DMS79 treated with DMSO at 0.1 percent for 48 hours (cell line): ENCODE results near the gene POLR2A.

ENCODE experiments used
- DNase-seq: peaks from one replicate; lab custom pipeline; 2025; lab: John Stamatoyannopoulos, UW

The POLR2A gene

DNA sequence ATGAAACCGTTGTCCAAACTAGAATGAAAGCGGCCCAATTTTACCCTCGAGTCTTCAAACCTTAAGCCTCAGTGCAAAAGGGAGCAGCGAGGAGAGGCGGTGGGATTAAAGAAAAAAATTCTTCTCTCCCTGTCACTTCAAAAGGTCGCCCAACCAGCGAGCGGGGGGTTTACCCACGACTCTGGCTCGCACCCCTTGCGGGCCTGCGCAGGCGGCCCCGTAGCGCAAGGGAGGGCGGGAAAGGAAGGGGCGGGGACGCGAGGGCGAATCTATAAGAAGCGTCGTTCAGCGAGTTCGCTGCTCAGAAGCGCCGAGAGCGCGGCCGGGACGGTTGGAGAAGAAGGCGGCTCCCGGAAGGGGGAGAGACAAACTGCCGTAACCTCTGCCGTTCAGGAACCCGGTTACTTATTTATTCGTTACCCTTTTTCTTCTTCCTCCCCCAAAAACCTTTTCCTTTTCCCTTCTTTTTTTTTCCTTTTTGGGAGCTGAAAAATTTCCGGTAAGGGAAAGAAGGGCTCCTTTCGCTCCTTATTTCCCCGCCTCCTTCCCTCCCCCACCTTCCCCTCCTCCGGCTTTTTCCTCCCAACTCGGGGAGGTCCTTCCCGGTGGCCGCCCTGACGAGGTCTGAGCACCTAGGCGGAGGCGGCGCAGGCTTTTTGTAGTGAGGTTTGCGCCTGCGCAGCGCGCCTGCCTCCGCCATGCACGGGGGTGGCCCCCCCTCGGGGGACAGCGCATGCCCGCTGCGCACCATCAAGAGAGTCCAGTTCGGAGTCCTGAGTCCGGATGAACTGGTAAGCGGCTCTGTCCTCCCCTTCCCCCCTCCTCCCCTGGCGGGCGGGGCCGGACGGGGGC lies at the start of gene POLR2A:
Gene POLR2A (plus strand): TSS at position 300 of the 852 bp plus-strand sequence.
- DNase-seq, result peak; percentile 94

DNA sequence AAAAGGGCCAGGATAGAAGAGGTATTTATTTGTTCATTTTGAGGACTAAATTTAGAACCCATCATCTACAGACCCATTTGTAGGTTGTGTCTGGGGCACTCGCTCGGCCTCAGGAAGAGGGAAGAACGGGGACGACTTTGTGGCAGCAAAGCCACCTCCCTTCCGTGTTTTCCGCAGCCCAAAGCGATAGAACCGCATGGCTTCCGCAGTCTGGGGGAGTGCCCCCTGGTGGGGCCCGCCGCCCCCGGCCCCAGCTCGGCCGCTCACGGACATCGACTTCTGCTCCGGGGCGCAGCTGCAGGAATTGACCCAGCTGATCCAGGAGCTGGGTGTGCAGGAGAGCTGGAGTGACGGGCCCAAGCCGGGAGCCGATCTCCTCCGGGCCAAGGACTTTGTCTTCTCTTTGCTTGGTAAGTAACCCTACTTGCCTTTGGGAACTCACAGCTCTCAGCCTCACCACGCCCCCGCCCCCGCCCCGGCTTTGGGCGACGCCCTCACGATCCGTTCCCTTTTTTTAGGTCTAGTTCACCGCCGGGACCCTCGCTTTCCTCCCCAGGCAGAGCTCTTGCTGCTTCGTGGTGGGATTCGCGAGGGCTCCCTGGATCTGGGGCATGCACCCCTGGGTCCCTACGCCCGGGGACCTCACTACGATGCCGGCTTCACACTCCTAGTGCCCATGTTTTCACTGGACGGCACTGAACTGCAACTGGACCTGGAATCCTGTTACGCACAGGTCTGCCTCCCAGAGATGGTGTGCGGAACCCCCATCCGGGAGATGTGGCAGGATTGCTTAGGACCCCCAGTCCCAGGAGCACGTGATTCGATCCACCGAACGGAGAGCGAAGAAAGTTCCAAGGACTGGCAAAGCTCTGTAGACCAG lies 48.2 kb upstream of the POLR2A start:
- peak; percentile 19 for DNase-seq

DNA sequence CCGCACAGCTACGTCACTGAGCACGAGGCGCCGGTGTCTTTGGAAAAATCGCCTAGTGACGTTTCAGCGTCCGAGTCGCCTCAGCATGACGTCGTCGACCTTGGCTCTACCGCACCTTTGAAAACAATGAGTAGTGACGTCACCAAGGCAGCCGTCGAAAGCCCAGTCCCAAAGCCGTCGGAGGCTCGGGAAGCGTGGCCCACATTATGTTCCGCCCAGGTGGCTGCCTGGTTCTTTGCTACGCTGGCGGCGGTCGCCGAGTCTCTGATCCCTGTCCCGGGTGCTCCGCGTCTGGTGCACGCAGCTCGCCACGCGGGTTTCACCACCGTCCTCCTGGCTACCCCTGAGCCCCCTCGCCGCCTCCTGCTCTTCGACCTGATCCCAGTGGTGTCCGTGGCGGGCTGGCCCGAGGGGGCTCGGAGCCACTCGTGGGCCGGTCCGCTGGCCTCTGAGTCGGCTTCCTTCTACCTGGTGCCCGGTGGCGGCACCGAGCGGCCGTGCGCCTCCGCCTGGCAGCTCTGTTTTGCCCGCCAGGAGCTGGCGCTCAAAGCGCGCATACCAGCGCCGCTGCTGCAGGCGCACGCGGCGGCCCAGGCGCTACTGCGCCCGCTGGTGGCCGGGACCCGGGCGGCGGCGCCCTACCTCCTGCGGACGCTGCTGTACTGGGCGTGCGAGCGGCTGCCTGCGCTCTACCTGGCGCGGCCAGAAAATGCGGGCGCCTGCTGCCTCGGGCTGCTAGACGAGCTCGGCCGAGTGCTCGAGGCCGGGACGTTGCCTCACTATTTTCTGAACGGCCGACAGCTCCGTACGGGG lies 47.4 kb upstream of the POLR2A start:
- peak; percentile 59 for DNase-seq

DNA sequence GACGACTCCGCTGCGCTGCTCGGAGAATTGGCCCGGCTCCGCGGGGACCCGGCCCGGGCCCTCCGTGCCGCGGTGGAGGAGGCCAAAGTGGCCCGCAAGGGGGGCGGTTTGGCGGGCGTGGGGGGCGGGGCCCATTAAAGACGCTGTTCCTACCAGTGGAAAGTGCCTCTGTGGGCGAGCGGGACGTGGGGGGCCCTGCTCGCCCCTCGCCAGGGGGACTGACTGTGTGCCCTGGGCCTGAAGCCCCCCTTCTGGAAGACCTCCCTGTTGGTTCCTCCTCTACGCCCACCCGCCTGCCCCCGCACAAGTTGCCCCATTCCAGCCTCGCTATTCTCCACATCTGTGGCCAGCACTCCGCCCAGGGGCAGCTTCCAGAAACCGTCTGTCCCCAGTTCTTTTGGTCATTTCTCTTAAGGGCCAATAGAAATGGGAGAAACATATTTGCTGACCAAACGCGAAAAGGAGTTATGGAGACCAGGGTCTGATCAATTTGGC lies 46.8 kb upstream of the POLR2A start:
- DNase-seq, result no peak

DNA sequence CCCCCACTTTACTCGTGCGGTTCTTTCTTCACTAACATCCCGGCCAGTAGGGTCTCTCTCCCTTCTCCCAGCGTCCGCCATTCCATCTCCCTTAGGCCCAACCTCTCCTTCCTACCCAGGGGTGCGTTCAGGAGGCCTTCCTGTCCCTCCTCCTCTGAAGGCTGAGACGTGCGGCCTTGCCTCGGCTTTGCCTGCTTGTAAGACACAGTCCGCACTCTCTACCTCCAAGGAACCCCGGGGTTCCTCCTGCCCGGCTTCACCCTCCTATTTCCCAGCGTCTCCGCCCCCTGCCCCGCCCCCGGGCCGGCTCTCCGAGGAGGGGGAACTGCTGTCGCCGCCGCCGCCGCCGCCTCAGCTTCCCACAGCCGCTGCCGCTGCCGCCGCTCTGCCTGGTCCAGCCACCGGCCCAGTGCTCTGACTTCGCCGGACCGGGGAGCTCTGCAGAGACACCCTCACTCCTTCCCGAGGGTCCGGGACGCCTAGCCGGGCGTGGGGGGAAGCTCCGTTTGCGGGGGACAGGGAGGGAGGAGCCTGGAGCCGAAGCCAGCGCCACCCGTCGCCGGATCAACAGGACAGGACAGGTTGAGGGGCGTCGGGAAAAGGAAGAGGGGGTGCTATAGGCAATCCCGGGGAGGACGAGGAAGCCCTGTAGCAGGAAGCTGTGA lies 46.1 kb upstream of the POLR2A start:
- DNase-seq, result no peak

DNA sequence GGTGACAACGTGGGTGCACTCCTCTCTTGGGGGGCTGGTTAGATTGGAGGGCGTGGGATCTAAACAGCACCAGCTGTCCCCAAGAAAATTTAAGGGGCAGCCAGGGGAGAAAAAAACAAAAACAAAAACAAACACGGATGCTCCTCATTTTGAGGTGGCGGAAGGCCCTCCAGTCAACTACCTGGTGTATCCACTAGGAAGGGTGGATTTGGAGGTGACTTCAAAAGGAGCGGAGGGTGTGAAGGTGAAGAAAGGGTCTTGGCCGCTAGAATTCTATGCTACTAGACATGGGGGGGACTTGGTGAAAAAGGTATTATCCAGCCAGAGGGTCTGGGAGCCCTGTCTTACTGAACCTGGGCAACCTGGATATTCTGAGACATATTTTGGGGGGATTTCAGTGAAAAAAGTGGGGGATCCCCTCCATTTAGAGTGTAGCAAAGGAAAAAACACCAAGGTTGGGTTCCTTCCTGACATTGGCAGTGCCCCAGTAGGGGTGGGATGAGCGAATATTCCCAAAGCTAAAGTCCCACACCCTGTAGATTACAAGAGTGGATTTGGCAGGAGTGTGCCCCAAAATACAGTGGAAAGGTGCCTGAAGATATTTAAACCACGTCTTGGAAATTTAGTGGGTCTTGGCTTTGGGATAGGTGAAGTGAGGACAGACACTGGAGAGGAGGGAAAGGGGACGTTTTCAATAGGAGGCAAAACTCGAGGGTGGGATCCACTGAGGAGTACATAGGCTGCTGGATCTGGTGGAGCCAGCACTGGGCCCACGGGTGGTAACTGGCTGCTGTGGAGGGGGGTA lies 45.3 kb upstream of the POLR2A start:
- no peak for DNase-seq

DNA sequence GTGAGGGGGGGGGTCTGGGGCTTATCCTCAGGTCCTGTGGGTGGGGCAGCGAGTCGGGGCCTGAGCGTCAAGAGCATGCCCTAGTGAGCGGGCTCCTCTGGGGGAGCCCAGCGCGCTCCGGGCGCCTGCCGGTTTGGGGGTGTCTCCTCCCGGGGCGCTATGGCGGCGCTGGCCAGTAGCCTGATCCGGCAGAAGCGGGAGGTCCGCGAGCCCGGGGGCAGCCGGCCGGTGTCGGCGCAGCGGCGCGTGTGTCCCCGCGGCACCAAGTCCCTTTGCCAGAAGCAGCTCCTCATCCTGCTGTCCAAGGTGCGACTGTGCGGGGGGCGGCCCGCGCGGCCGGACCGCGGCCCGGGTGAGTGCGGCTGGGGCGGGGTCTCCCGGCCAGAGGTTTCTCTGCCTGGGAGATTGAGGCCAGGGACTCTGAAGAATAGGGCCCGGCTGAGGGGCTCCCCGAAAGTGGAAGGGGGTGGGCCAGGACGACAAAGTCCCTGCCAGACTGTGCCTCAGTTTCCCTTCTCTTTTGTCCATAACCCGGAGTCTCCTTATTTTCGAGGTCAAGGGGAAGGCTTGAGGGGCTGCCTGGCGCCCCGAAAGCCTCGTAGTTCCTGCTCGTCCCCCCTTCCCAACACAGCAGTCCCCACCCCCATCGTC lies 44.6 kb upstream of the POLR2A start, which contains the start of gene FGF11:
Gene FGF11 (plus strand): TSS at position 51 of the 651 bp plus-strand sequence. CDS start 109 bp downstream, at position 160.
- DNase-seq, result no peak

DNA sequence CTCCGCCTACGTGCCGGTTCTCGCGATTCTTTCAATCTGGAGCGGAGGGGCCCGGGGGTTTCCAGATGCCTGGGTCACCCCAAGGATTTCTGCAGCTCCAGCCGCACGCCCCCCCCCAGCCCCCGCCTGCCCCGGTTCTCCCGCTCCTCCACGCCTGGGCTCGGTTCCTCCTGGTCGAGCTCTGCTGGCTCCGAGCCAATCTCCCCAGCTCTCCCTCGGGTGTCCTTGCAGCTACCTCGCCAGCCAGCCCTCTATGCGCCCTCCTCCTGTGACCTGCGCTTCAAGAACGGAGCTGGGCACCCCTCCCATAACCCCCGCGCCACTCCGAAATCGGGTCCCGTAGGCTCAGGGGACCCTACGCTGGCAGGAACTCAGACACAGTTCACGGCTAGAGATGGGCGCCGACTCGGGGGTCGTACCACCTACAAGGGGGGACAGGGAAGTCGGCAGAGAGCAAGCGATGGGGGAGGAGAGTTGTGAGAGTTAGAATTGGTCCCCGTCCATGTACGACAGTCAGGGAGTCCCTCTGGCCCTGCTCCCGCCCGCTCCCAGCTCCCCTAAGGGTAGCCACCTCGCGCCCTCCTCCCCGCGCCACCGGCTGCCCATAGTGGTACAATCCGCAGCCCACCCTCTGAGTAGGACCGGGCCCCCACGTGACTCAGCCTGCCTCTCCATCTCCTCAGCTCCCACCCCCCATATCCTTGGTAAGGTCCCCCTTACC lies 43.9 kb upstream of the POLR2A start:
- peak; percentile 87 for DNase-seq

DNA sequence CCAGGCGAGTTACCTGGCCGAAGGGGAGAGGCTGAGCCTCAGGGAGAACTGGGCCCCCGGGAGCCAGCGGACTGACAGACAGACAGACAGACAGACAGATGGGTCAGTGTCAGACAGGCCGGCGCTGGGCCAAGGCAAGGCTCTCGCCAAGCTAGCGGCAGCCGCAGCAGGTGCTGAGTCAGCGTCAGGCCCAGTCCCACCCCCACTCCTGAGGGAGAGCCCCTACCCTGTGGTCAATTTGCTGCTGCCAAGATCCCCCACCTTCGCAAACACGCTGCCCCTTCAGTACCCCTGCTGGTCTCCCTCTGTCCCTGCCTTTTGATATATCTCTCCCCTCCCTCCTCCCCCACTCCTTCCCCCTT lies 43.4 kb upstream of the POLR2A start:
- DNase-seq, result peak; percentile 77

DNA sequence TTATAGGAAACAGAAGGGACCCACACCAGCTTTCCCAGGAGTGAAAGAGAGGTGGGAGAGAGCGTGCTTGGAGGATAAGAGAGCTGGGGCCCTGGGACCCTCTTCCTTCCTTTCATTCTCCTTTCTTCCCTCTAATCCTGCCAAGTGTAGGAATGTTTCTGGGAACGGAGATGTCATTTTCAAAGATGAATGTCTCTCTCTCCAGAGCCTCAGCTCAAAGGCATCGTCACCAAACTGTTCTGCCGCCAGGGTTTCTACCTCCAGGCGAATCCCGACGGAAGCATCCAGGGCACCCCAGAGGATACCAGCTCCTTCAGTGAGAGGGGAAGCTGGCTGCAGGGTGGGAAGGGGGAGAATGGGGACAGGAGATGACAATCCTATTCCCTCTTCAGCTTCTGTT lies 42.9 kb upstream of the POLR2A start:
- DNase-seq, result no peak

DNA sequence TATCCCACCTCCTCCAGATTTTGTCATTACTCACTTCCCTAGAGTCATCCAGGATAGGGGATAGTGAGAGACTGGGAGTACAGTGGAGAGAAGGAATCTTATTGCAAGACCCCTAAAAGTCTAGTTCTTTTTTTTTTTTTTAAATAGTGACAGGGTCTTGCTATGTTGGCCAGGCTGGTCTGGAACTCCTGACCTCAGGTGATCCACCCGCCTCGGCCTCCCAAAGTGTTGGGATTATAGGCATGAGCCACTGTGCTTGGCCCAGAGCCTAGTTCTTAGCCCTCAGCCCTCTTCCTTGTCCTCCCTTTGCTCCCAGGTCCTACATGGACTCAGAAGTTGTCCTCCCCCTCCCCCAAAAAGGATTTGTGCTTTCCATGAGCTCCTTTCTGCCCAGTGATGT lies 42.0 kb upstream of the POLR2A start:
- DNase-seq, result no peak

DNA sequence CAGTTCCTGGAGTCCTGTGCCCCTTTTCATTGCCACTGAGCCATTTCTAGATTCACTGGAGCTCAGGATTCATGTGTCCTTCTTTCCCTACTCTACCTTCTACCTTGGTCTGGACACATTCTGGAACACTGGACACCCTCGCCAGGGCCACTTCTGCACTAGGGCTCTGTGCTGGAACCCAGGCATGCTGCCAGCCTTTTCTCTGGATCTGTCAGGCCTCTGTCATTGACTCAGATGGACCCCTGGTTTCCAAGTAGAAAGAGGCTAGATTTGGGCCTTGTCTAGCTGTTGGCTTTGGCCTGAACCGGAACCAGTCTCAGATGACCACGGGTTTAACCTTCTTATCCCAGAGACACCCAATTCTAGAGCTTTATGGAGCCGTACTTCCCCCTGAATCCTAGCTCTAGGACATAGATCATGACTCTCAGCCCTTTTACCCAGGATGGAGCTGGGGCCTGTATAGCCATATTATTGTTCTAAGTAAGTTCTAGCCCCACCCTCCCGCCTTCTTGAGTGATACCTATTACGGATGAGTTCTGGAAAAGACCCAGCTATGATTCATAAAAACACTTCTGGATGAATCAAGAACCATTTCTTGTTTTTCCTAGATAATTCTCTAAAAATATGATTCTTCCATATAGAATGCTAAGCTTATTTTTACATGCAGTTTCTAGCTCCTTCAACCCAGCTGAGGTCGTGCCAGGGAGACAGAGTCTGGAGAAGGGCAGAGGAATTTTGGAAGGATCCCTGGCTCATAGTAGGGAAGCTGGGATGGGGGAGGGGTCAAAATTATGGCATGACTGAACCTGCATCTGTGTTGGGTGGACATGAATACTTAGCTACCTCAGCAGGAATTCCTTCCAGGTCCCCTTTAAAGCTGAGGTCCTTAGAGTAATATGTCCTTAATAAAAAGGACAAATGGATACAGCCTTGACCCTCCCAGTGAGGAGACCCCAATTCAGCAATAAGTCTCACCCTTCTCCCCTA lies 40.4 kb upstream of the POLR2A start:
- DNase-seq, result no peak

DNA sequence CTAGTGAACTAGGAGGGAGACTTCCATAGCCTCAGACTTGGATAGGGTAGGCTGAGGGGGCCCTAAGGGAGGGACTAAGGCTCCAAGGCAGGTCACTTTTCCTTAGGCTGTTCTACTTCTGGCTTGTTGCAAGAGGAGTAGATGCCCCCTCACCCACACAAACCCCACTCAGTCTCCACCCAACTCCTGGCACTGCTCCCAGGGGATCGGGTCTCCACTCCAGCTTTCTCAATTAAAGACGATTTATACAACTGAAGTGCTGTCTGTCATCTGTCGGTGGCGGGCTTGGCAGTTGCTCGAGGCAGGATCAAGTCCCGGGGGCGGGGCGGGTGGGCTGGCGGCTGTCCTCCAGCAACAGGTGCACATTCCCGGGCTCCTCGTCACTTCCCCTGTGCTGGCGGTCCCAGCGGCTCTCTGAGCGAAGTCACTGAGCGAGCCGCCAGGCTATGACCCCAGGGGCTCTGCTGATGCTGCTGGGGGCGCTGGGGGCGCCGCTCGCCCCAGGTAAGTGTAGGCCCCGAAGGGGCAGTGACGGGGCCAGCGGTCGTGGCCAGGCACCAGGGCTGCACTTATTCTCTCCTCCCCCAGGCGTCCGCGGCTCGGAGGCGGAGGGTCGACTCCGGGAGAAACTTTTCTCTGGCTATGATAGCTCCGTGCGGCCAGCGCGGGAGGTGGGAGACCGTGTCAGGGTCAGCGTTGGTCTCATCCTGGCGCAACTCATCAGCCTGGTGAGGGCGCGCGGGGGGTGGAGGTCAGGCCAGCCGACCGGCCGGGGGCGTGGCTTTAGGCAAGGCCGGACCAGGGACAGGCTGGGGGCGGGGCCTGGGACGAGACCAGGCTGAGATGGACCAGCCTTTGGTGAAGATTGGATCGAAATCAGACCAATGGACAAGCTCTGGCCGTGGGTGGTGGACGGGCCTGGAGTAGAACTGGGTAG lies 39.2 kb upstream of the POLR2A start, which contains the start of gene CHRNB1:
Gene CHRNB1 (plus strand): TSS at position 380 of the 937 bp plus-strand sequence. CDS start 67 bp downstream, at position 447.
- DNase-seq, result peak; percentile 26

DNA sequence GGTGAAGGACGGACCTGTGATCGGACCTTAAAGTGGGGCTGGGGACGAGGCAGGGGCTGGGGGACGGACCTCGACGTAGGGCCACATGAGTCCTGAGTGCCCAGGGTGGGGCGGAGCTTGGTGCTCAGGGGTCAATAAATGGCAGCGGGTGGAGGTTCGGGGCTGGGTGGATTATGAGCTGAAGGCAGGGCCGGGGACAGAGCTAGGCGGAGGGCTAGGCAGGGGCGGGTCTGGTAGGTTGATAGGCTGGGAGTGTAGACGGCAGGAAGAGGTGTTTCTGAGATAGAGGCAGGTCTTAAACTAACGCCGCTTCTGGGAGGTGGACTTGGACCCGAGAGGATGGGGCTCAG lies 38.6 kb upstream of the POLR2A start:
- DNase-seq, result peak; percentile 48

DNA sequence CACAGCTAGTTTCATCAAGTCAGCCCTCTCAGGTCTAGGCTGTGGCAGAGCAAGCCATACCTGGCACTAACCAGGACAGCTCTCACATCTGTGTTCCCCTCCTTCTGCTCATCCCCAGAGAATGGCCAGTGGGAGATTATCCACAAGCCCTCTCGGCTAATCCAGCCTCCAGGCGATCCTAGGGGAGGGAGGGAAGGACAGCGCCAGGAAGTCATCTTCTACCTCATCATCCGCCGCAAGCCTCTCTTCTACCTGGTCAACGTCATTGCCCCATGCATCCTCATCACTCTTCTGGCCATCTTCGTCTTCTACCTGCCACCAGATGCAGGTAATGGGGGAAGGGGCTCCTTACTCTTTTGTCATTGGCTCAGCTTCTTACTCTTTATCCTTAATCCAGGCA lies 35.7 kb upstream of the POLR2A start:
- DNase-seq, result no peak

DNA sequence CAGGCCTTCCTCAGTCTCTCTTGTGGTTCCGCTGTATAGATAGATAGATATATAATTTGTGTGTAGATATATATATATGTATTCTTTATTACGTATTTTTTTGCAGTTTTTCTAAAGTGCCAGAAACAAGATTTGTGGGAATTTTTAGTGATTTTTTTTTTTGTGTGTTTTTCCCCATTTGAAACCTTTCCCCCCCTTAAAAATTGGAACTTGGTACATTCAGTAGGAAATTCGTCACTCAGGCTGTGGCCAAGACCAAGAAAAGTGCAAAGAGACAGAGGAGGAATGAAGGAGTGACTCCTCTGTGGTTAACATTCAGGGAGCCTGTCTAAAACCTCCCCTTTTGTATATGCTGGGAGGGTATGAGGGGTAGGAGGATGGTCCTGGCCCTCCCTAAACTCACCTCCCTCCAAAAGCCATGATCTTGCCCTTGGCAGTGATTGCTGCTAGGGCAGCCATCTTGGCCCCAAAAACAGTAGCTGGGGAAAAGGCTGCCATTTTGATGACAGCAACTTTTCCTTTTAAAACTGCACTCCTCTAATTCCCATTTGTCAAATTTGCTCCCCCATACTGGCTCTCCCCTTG lies 24.1 kb upstream of the POLR2A start:
- DNase-seq, result no peak
